Prostate gland (tissue), 2 donors: ENCODE results near the gene DYSF. TPM values are rescaled to one million over a fixed set of nuclear protein-coding genes. Genes with fewer than 3 reads are reported as not detected.

Source experiments
- DNase-seq: peaks from one replicate; pipeline ENCODE4 v3.0.0-alpha.2; 2019; ENCODE audit warnings: low spot score
- H3K27ac ChIP-seq, 2 donors: fragments of 200-600 bp; sonication (generic); 2 replicates each; pipeline ENCODE4 v1.5.1; 2017 to 2019
- H3K27me3 ChIP-seq: fragments of 200-600 bp; sonication (generic); replicated peaks from 2 replicates; pipeline ENCODE4 v1.5.1; 2019; ENCODE audit not compliant: insufficient read depth
- H3K36me3 ChIP-seq, 2 donors: fragments of 200-600 bp; sonication (generic); 1 replicate in 1 of 2; 2 replicates in 1 of 2; pipeline versions ENCODE4 v1.5.1 to v1.8.1; 2017 to 2019
- H3K4me1 ChIP-seq: fragments of 200-600 bp; sonication (generic); replicated peaks from 2 replicates; pipeline ENCODE4 v1.5.1; 2019
- H3K4me3 ChIP-seq, 2 donors: fragments of 200-600 bp; sonication (generic); 2 replicates each; pipeline ENCODE4 v1.5.1; 2017 to 2019
- H3K9me3 ChIP-seq: fragments of 200-600 bp; sonication (generic); 2 replicates; pipeline ENCODE4 v1.5.1; 2017
- POLR2A ChIP-seq: fragments of 450-650 bp; IDR thresholded peaks from one replicate; pipeline ENCODE4 v1.6.1; 2016; ENCODE audit warnings: antibody characterized with exemption, mild to moderate bottlenecking
- POLR2AphosphoS5 ChIP-seq: sonication (generic); formaldehyde crosslinking; IDR thresholded peaks from one replicate; pipeline ENCODE4 v1.6.1; 2017; ENCODE audit warnings: antibody characterized with exemption
- WGBS: methylation state at CpG from one replicate; pipeline ENCODE4 v1.1.5; 2018; 5-methylcytosine and 5-hydroxymethylcytosine counted together
- intact Hi-C: fragments of 100-400 bp; cut with DNase I; formaldehyde crosslinking; loops from one replicate; pipeline ENCODE4 v1.14.2; 2022
- total RNA-seq, 2 donors: library from RNA; depleted of rRNA; stranded (reverse); fragments of >200 nt; gene quantifications; one replicate each; pipeline ENCODE4 v1.1.0, GENCODE V29; 2016
- TF ChIP-seq, protein P1 (sequence below), 4 experiments: fragments of 200-600 bp in 2 of 4; fragments of 450-650 bp in 2 of 4; sonication (generic) in 2 of 4; IDR thresholded peaks; 1 replicate in 3 of 4; 2 replicates in 1 of 4; pipeline ENCODE4 v1.5.1; 2016 to 2019; ENCODE audit warnings: antibody characterized with exemption in 4 of 4, mild to moderate bottlenecking in 2 of 4, moderate library complexity in 2 of 4

DYSF gene
- total RNA-seq, 2 donors from 2014 or later: 5.9 to 9.4 TPM

DNA sequence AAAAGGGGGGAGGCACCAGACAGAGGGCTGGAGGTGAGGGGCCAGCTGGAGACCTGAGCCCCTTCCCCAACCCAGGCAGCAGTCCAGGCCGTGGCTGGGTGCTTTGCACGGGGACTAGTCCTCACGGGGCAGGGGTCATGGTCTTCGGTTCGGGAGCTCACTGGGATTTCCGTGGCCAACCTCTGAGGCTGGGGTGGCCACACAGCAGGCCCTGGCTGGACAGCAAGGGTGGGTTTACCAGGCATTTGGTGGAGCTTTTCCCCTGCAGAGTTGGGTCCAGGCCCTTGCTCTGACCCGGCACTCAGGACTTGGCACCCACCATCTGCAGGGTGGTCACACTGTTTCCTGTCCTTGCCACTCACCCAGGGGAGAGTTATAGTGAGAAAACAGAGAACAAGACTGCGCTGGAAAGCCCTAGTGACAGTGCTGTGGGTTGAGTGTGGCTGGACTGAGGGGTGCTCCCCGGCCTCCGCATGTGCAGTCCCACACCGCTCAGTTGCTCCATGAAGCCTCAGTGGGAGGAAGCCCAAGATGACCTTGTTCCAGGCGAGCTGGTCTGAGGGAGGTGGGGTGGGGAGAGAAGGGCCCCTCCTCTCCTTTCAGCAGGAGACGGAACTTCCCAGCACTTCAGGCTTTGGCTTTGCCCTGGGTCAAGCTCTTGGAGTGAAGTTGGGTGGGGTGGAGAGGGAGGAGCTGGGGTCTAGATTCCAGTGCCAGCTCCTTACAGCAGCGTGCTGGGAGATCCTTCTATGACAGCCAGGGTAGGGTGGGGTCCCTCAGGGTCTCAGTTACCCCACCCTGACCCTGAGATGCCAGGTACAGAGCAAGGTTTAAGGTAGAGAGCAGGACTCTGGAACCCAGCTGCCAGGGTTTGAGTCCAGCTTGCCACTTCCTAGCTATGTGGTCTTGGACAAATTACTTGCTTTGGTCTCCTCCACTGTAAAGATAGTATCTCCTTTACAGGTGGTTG is 219.8 kb downstream of the DYSF start:
- H3K36me3 ChIP-seq: no peaks in the 10 kb centered on the region
- WGBS: 91% methylated on average over 13 of the region's 14 CpGs
- H3K9me3 ChIP-seq: no peaks in the 10 kb centered on the region
- no peak overlapping the region for H3K4me3 ChIP-seq
- DNase-seq: peak; percentile 3
- intact Hi-C loops: no loop called here
- no peak overlapping the region for H3K27ac ChIP-seq
- no peaks in the 10 kb centered on the region for H3K27me3 ChIP-seq
- H3K4me1 ChIP-seq: no peaks in the 10 kb centered on the region
- TF ChIP-seq, protein P1, sequence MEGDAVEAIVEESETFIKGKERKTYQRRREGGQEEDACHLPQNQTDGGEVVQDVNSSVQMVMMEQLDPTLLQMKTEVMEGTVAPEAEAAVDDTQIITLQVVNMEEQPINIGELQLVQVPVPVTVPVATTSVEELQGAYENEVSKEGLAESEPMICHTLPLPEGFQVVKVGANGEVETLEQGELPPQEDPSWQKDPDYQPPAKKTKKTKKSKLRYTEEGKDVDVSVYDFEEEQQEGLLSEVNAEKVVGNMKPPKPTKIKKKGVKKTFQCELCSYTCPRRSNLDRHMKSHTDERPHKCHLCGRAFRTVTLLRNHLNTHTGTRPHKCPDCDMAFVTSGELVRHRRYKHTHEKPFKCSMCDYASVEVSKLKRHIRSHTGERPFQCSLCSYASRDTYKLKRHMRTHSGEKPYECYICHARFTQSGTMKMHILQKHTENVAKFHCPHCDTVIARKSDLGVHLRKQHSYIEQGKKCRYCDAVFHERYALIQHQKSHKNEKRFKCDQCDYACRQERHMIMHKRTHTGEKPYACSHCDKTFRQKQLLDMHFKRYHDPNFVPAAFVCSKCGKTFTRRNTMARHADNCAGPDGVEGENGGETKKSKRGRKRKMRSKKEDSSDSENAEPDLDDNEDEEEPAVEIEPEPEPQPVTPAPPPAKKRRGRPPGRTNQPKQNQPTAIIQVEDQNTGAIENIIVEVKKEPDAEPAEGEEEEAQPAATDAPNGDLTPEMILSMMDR (IDR thresholded peaks at IDR 0.05): no peak
- no peak for TF ChIP-seq POLR2AphosphoS5
- no peak for TF ChIP-seq POLR2A

DNA sequence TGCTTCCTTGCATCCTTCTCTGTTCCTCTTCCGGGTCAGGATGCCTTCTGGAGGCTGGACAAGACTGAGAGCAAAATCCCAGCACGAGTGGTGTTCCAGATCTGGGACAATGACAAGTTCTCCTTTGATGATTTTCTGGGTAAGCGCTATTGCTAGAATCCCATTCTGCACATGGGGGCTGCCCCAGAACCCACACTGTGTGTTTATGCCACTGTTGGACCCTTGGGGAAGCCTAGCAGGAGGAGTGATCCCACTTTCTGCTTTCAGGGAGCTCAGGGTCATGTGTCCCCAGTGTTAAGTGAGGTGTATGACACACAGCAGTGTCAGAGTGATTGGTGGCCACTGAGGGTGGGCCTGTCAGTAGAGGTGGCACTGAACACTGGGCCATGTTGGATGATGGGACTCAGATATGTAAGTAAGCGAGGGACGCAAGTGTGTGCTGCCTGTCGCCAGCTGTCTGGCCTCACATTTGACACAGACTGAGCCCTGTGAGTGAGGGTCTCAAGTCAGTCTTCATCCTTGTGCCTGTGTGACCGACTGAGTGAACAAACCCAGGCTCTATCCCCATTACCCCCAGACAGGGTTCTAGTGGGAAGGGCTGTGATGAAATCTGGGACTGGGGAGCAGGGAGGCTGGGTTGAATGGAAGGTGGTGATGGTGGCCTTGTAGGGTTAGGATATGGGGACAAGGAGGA is 220.9 kb downstream of the DYSF start:
- Histone ChIP-seq H3K4me1 (no peaks in the 10 kb centered on the region), H3K36me3 (no peaks in the 10 kb centered on the region), H3K27ac (no peak overlapping the region), H3K9me3 (no peaks in the 10 kb centered on the region), H3K27me3 (no peaks in the 10 kb centered on the region), H3K4me3 (no peak overlapping the region)
- WGBS: 90% methylated on average over 7 of the region's 7 CpGs
- no peak for DNase-seq
- intact Hi-C loops: no loop called here
- TF ChIP-seq, protein P1 (IDR thresholded peaks at IDR 0.05): no peak
- TF ChIP-seq POLR2A (no peak), POLR2AphosphoS5 (no peak)

DNA sequence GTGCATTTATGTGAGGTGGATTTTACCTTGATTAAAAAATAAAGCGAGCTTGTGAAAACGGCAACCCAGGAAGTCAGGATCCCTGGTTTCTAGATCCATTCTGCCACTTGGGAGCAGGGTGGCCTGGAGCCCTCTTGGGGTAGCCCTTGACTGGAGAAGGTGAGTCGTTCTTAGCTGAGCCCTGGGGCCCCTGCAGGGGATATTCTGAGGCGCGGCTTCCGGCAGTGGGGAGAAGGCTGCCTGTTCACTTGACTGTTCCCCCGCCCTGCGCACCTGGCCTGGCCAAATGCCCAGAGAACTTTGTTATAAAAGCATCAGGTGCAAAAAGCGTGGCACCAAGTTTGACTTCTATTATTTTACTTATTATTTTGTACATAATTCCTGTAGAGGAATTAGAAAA is 221.9 kb downstream of the DYSF start:
- 44% methylated on average over 9 of the region's 9 CpGs for whole genome bisulfite sequencing
- Histone ChIP-seq H3K9me3 (no peaks in the 10 kb centered on the region), H3K36me3 (no peaks in the 10 kb centered on the region), H3K4me1 (no peaks in the 10 kb centered on the region), H3K27ac (no peak overlapping the region), H3K4me3 (no peak overlapping the region), H3K27me3 (no peaks in the 10 kb centered on the region)
- TF ChIP-seq POLR2A (no peak), POLR2AphosphoS5 (peak; percentile 21)
- TF ChIP-seq, protein P1 (IDR thresholded peaks at IDR 0.05): no peak
- DNase-seq: peak; percentile 77
- intact Hi-C loops: no loop called here

DNA sequence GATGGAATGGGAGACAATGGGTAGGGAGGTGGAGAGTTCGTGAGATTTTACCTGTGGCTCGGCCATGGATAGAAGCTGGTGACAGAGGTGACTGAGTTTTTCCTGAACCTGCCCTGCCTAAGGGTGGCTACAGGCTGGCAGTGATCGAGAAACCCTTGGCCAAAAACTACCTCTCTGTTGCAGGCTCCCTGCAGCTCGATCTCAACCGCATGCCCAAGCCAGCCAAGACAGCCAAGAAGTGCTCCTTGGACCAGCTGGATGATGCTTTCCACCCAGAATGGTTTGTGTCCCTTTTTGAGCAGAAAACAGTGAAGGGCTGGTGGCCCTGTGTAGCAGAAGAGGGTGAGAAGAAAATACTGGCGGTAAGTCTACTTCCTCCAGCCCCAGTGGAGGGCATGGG is 225.5 kb downstream of the DYSF start:
- no peak overlapping the region for H3K4me3 ChIP-seq
- TF ChIP-seq, protein P1 (IDR thresholded peaks at IDR 0.05): no peak
- no peak for DNase-seq
- intact Hi-C loops: no loop called here
- no peaks in the 10 kb centered on the region for H3K4me1 ChIP-seq
- H3K27me3 ChIP-seq: no peaks in the 10 kb centered on the region
- no peaks in the 10 kb centered on the region for H3K36me3 ChIP-seq
- no peaks in the 10 kb centered on the region for H3K9me3 ChIP-seq
- WGBS: 91% methylated on average over 6 of the region's 6 CpGs
- H3K27ac ChIP-seq: no peak overlapping the region
